GM18519 (cell line): ENCODE data around the gene F2RL2.
"Not testable (repeated sequence)": the region's sequence is repeated elsewhere in the genome, so short reads cannot be mapped to it uniquely, and the experiment has no call there.

Experiments used
- ATAC-seq: cut with Tn5 transposase; IDR thresholded peaks from one replicate; pipeline ENCODE4 v1.9.1; 2021; ENCODE audit warnings: mild to moderate bottlenecking, moderate library complexity; ENCODE audit not compliant: unreplicated experiment, low FRiP score

F2RL2 gene

DNA sequence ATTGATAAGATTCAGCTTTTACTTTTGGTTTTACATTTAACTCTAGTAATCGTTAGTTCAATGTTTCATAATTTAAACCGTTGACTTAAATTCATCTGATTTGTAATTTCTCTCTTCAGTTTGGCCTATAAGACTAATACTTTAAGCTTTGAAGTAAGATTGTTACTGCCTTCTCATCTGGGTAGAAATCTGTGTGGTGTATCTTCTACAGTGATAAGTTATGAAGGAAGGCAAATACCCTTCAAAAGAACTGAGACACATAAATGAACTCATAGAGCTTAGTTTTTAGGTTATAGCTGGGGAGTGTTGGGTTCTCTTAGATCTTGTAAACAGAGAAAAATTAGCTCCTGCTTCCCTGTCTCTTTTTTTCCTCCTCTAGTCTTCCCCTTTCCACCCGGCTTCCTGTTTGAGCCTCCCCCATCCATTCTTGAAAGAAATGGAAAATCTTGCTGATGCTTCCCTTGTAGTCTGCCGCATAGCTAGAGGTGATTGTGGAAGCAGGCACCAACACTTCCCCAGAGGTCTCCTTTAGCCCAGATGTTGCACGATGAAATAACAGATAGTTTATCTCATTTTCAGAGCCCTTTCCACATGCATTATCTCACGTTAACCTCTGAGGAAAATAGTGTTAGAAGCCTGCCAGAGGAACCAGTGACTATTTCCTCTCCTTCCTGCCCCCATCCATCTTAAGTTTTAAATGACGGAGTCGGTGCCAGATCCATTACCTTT is 2.0 kb upstream of the F2RL2 start:
- no peak for ATAC-seq

GRCh38 chr5:76622076-76622475 is 1.1 kb downstream of the F2RL2 start:
- ATAC-seq, result no peak

GRCh38 chr5:76620166-76620565 is 3.0 kb downstream of the F2RL2 start:
- no peak for ATAC-seq

GRCh38 chr5:76617675-76618074 is 5.5 kb downstream of the F2RL2 start:
- no peak for ATAC-seq

DNA sequence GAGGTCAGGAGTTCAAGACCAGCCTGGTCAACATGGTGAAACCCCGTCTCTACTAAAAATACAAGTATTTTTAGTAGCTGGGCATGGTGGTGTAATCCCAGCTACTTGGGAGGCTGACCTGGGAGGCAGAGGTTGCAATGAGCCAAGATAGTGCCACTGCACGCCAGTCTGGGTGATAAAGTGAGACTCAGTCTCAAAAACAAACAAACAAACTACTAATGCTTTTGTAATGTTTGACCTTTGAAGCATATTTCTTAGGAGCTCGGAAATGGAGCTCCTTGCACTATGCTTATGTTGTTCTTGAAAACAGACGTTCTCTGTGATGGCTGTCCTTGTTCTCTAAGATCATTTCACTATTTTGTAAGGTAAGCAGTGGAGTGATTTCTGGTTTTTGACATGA is 6.0 kb downstream of the F2RL2 start:
- no peak for ATAC-seq

GRCh38 chr5:76616206-76616605 is 7.0 kb downstream of the F2RL2 start:
- ATAC-seq, result no peak

DNA sequence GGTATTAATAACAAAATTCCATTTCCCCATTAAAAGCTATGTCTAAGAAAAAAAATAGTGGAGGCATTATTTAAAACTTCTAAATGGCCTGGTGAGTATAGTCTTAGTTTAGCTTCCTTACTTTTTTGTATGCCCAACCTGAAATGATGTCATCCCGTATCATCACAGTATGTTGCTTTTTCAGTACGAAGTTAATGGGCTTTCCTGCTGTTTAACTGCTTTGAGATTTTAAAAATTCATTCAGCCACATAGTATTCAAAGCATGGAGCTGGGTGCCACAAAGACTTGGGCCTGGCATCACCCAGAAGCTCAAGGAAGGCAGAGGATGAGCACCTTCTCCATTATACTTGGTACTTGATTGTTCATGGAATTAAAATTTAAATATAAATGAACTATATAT is 7.4 kb downstream of the F2RL2 start:
- ATAC-seq, result no peak

GRCh38 chr5:76612942-76613341 is 10.3 kb downstream of the F2RL2 start:
- no peak for ATAC-seq

GRCh38 chr5:76610196-76610595 is 13.0 kb downstream of the F2RL2 start:
- no peak for ATAC-seq

GRCh38 chr5:76608833-76609232 is 14.4 kb downstream of the F2RL2 start:
- no peak for ATAC-seq

DNA sequence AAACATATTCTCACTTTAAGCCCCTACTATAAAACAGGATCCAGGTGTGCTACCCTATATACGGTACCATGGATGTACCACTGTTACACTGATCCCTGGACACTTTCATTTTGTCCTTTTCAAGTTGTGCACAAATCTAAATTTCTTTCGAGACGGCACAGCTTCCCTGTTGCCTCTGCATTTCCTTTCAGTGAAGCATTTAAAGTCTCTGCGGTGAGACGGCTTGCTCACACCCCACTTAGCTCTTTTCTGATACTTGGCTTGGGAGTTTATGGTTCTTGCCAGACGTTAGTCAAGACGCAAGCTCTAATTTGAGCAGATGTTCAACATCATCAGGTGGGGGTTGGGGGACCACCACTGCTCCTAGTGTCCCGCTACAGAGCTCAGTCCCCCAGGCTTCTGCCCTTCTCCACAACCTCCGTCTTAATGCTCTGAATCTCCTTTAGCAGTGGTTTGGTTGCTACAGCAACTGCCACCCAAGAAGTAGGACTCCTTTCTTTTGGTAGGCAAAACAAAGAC is 15.8 kb downstream of the F2RL2 start:
- no peak for ATAC-seq

DNA sequence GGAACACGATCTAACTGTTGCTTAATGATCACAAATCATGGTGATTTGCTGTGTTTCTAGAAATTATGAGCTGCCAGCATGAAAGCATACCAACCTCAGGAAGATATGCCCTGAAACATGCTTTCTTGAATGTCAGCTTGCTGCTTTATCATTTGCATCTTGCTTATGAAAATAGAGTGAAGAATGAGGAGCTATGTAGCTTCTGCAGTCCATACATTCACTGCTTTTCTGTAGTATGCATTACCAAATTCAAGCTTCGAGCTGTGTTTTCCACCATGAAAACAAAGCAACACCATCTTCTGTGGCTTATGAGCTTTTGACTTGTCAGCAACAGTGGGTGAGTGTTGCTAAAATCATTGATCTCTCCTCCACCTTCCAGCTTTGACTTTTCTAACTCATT is 16.5 kb downstream of the F2RL2 start:
- ATAC-seq, result no peak

- ATAC-seq, result no peak
Observed at GRCh38 chr5:76604838-76605237, 18.4 kb downstream of the F2RL2 start.

DNA sequence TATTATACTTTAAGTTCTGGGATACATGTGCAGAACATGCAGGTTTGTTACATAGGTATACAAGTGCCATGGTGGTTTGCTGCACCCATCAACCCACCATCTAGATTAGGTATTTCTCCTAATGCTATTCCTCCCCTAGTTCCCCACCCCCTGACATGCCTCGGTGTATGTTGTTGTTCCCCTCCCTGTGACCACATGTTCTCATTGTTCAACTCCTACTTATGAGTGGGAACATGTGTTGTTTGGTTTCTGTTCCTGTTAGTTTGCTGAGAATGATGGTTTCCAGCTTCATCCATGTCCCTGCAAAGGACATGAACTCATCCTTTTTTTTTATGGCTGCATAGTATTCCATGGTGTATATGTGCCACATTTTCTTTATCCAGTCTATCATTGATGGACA is 19.2 kb downstream of the F2RL2 start:
- ATAC-seq, result not testable (repeated sequence)

GRCh38 chr5:76602094-76602726 is 21.0 kb downstream of the F2RL2 start:
- no peak for ATAC-seq

- no peak for ATAC-seq
Observed at GRCh38 chr5:76601470-76601869, 21.7 kb downstream of the F2RL2 start.

DNA sequence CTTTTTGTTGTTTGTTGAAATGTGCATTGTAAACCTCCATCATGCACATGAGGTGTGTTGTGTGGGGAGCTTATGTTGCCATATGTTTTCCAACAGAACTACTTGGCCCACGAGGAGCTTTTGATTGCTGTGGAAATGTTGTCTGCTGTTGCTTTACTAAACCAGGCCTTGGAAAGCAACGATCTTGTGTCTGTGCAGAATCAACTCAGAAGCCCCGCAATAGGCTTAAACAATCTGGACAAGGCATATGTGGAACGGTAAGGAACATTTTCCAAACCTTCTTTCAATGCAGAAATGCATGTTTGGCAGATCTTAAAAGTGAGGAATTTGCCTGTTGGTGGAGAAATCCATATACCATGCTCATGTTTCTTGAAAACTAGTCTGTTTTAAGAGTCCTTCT is 22.5 kb downstream of the F2RL2 start:
- ATAC-seq, result no peak

DNA sequence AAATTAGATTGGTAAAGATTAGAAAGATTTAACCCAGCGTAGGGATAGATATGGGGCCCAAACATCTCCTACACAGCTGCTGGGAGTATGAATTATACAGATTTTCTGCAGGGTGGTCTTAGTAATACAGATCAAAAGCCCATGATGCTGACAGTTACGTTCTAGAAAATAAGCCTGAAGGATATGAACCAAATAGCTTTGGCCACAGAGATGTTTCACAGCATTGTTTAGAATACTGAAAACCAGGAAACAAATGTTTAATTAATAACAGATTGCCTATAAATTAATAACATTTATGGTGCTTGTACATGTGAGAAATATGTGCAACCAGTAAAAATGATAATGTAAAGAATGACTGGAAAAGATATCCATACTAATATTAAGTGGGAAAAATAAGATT is 24.7 kb downstream of the F2RL2 start:
- ATAC-seq, result no peak

DNA sequence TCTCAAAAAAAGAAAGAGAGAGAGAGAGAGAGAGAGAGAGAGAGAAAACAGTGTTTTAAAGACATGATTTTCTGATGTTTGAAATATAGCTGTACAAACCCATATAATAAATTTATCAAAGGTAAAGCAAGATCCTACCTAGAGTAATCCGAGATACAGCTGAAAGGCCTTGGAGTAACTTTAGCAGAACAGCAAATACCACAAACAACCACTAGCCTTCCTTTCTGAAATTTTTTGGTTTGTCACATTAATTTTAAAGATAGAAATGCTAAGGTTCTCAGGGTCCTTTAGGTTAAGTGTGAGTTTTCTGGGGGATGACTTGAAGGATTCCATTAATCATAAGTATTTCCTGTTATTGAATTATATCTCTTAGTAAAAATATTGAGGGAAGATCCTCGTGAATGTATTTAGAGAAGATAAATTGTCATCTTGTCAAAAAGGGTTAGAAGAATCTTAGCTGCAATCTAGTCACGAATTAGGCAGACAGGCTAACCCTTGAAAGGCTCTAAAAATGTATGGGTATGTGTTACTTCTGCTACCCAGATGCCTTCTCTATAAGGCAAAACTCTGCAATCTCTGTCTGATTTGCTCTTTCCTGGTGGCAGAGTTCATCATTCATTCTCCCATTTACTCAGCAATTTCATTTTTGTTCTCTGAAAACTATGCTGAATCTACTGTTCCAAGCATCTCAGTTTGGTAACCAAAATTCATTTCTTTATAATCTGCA is 27.3 kb downstream of the F2RL2 start:
- no peak for ATAC-seq

DNA sequence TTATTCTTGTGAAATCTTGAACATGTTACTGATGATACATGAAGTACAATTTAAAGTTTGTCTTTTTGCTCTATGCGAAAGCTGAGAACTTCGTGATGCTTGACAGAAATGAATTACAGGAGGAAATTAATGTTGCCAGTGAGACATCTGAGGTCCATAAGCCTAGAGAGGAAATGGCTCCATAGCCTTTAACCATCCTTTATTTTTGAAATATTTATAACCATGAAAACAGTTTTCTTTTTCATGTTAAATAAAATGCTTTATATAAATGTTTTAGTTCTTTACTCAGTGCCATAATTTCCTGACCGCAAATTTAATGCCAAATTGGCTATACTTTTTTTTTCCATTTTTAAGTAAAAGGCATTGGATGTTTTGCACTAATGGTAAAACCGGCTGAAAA is 29.1 kb downstream of the F2RL2 start:
- no peak for ATAC-seq

GRCh38 chr5:76592692-76593091 is 30.5 kb downstream of the F2RL2 start:
- no peak for ATAC-seq

GRCh38 chr5:76591366-76591765 is 31.8 kb downstream of the F2RL2 start:
- no peak for ATAC-seq
